Measurements from ENCODE around the gene UFSP1.
"Not testable (repeated sequence)": the region's sequence is repeated elsewhere in the genome, so short reads cannot be mapped to it uniquely, and the experiment has no call there.

UFSP1 gene

GRCh38 chr7:100910443-100910842 is 20.9 kb upstream of the UFSP1 start:
- not testable (repeated sequence) for H3K4me1 Mint-ChIP-seq; H3K4me3 Mint-ChIP-seq; DNase-seq (ENCODE audit: low spot score in 2 of 2); ATAC-seq (replicated peaks; ENCODE audit: extremely low read depth, poor library complexity, severe bottlenecking); H3K36me3 Mint-ChIP-seq (ENCODE audit: insufficient read depth); H3K27ac Mint-ChIP-seq (ENCODE audit: low read depth); H3K9me3 Mint-ChIP-seq
- peaks cover 21% of the 10 kb centered on the region for H3K27me3 Mint-ChIP-seq

DNA sequence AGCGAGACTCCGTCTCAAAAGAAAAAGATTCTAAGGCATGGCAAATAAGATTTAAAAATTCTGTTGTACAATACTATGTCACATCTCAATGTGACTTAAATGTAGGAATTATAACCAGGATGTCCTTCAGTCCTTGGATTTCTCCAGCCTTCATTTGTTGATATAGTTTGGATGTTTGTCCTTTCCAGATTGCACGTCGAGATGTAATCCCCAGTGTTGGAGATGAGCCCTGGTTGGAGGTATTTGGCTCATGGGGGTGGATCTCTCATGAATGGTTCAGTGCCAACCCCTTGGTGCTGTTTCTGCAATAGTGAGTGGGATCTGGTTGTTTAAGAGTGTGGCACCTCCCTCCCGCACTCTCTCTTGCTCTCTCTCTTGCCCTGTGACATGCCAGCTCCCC is 19.0 kb upstream of the UFSP1 start:
- Mint-ChIP-seq H3K27me3 (peaks cover 25% of the 10 kb centered on the region), H3K4me1 (no peaks in the 10 kb centered on the region), H3K9me3 (no peaks in the 10 kb centered on the region), H3K4me3 (no peak overlapping the region), H3K27ac (ENCODE audit: low read depth) (no peak overlapping the region), H3K36me3 (ENCODE audit: insufficient read depth) (no peaks in the 10 kb centered on the region)
- ATAC-seq (replicated peaks; ENCODE audit: extremely low read depth, poor library complexity, severe bottlenecking), result no peak
- no peak for DNase-seq (ENCODE audit: low spot score in 2 of 2)

DNA sequence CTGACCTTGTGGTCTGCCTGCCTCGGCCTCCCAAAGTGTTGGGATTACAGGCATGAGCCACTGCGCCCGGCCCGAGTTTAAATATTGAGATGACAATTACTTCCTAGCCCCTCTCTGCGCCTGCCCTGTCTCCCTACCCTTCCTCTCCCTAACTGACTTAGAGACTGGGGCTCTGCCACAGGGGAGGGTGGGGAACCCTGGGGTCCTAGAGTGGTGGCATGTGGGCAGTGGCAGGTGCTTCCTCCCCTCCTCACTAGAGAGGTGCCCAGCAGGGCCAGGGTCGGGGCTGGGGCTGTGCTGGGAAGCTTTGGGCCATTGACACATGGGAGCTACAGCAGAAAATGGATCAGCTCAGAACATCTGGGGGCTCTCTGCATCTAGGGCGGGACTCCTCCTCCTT is 13.1 kb upstream of the UFSP1 start:
- ATAC-seq (replicated peaks; ENCODE audit: extremely low read depth, poor library complexity, severe bottlenecking) (no peak), DNase-seq (ENCODE audit: low spot score in 2 of 2) (no peak)
- peaks cover 46% of the 10 kb centered on the region for H3K27me3 Mint-ChIP-seq
- no peak overlapping the region for H3K4me3 Mint-ChIP-seq
- H3K36me3 Mint-ChIP-seq (ENCODE audit: insufficient read depth), result peaks cover 2% of the 10 kb centered on the region
- H3K9me3 Mint-ChIP-seq, result no peaks in the 10 kb centered on the region
- no peak overlapping the region for H3K27ac Mint-ChIP-seq (ENCODE audit: low read depth)
- no peaks in the 10 kb centered on the region for H3K4me1 Mint-ChIP-seq

DNA sequence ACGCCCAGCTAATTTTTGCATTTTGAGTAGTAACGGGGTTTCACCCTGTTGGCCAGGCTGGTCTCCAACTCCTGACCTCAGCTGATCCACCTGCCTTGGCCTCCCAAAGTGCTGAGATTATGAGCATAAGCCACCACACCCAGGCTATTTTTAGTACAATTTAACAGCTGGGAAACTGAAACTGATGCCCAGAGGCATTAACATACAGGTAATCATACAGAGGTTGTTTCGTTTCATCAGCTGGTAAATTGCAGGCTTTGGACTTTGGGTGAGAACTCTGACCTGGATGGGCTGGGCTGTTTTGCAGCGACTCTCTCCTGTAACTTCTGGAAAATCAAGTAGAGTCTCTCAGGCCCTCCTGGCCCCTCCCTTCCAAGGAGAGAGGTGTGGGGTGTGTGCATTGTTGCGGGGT is 12.4 kb upstream of the UFSP1 start:
- Mint-ChIP-seq H3K4me1 (no peaks in the 10 kb centered on the region), H3K36me3 (ENCODE audit: insufficient read depth) (peaks cover 5% of the 10 kb centered on the region), H3K9me3 (no peaks in the 10 kb centered on the region), H3K27ac (ENCODE audit: low read depth) (no peak overlapping the region), H3K27me3 (peaks cover 48% of the 10 kb centered on the region), H3K4me3 (no peak overlapping the region)
- DNase-seq (ENCODE audit: low spot score in 2 of 2) (no peak), ATAC-seq (replicated peaks; ENCODE audit: extremely low read depth, poor library complexity, severe bottlenecking) (no peak)

- DNase-seq (ENCODE audit: low spot score in 2 of 2), result no peak
- ATAC-seq (replicated peaks; ENCODE audit: extremely low read depth, poor library complexity, severe bottlenecking), result no peak
- Mint-ChIP-seq H3K27ac (ENCODE audit: low read depth) (no peak overlapping the region), H3K27me3 (peaks cover 55% of the 10 kb centered on the region), H3K36me3 (ENCODE audit: insufficient read depth) (peaks cover 7% of the 10 kb centered on the region), H3K9me3 (no peaks in the 10 kb centered on the region), H3K4me3 (no peak overlapping the region), H3K4me1 (peaks cover 5% of the 10 kb centered on the region)
Measured at GRCh38 chr7:100900978-100901377, 11.5 kb upstream of the UFSP1 start.

GRCh38 chr7:100899432-100899831 is 9.9 kb upstream of the UFSP1 start:
- DNase-seq (ENCODE audit: low spot score in 2 of 2) (no peak), ATAC-seq (replicated peaks; ENCODE audit: extremely low read depth, poor library complexity, severe bottlenecking) (no peak)
- Mint-ChIP-seq H3K4me3 (no peak overlapping the region), H3K4me1 (peaks cover 8% of the 10 kb centered on the region), H3K27ac (ENCODE audit: low read depth) (no peak overlapping the region), H3K36me3 (ENCODE audit: insufficient read depth) (peaks cover 8% of the 10 kb centered on the region), H3K27me3 (peaks cover 61% of the 10 kb centered on the region), H3K9me3 (no peaks in the 10 kb centered on the region)

DNA sequence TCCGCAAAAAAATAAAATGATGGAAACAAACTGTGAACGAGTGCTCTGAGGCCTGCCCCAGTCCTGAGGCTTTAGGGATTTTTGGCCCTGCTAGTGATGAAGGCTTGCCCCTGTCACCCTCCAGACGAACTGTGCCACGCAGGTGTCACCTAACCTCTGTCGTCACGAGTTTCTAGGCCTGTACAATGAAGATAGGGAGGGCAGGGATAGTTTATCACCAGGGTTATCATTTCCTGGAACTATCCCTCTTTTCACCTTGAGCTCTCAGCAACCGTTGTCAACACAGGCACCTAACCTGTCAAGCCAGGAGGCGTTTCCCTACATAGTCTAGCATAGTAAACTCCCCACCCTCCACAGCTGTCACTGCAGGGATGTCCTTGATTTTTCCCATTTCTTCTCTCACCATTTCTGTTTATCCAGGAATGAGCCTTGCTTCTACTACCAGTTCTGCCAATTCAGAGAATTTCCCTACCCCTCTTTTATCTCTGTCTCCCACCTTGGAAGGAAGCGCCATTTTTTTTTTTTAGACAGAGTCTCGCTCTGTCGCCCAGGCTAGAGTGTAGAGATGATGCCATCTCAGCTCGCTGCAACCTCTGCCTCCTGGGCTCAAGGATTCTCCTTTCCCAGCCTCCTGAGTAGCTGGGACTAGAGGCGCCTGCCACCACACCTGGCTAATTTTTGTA is 8.4 kb upstream of the UFSP1 start:
- ATAC-seq (replicated peaks; ENCODE audit: extremely low read depth, poor library complexity, severe bottlenecking) (no peak), DNase-seq (ENCODE audit: low spot score in 2 of 2) (no peak)
- H3K36me3 Mint-ChIP-seq (ENCODE audit: insufficient read depth), result peaks cover 8% of the 10 kb centered on the region
- H3K9me3 Mint-ChIP-seq, result no peaks in the 10 kb centered on the region
- peaks cover 63% of the 10 kb centered on the region for H3K27me3 Mint-ChIP-seq
- peak overlapping the region; percentile 62 for H3K4me3 Mint-ChIP-seq
- peaks cover 9% of the 10 kb centered on the region for H3K4me1 Mint-ChIP-seq
- H3K27ac Mint-ChIP-seq (ENCODE audit: low read depth), result no peak overlapping the region

DNA sequence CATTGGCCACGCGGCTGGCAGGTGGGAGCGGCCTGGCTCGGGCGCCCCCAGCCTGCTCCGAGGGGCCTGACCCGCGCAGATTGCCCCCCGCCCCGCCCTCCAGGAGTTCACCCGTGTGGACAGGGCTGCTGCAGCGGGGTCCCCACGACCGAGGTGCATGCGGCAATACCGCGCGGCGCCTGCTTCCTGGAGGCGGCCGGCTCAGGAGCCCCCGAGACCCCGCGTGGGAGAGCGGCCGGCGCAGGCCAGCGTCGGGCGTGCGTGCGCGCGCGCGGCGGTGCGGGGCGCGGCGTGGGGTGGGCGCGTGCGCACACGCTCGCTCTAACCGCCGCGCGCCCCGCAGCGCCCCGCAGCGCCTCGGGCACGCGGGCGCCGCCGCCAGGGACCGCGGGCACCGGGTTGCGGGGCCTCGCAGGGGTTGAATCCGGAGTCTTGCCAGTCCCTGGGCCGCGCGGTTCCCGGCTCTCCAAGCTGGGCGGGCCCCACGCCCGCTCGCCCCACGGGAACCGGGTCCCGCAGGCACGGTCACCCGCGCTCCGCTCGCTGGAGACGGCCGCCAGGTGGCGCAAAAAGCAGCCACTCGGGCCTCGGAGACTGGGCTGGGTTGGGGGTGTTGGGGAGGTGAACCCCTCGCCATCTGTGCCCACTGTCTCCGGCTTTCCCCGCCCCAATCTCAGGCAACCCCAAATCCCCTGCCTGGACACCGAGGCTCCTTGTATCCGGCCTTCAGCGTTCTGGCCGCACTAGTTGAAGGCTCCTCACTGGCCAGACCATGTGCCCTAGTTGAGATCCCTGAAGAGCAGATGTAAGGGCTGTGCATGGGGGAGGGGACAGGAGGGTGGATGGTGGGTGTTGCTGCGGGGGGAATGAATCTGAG is 7.5 kb upstream of the UFSP1 start:
- no peak for ATAC-seq (replicated peaks; ENCODE audit: extremely low read depth, poor library complexity, severe bottlenecking)
- peaks cover 66% of the 10 kb centered on the region for H3K27me3 Mint-ChIP-seq
- DNase-seq (ENCODE audit: low spot score in 2 of 2), result peak in 1 of 2 donors; percentile 46

GRCh38 chr7:100895956-100896731 is 6.6 kb upstream of the UFSP1 start:
- peak overlapping the region; percentile 78 for H3K27ac Mint-ChIP-seq (ENCODE audit: low read depth)
- DNase-seq (ENCODE audit: low spot score in 2 of 2), result peak in 1 of 2 donors; percentile 44
- H3K4me1 Mint-ChIP-seq, result peaks cover 12% of the 10 kb centered on the region
- peaks cover 8% of the 10 kb centered on the region for H3K36me3 Mint-ChIP-seq (ENCODE audit: insufficient read depth)
- no peaks in the 10 kb centered on the region for H3K9me3 Mint-ChIP-seq
- peak overlapping the region; percentile 78 for H3K4me3 Mint-ChIP-seq
- peak; percentile 57 for ATAC-seq (replicated peaks; ENCODE audit: extremely low read depth, poor library complexity, severe bottlenecking)
- H3K27me3 Mint-ChIP-seq, result peaks cover 71% of the 10 kb centered on the region

More for the DNA sequence above, 7.5 kb upstream of the UFSP1 start:
- H3K9me3 Mint-ChIP-seq, result no peaks in the 10 kb centered on the region
- H3K4me3 Mint-ChIP-seq, result peak overlapping the region; percentile 78
- H3K4me1 Mint-ChIP-seq, result peaks cover 12% of the 10 kb centered on the region
- H3K36me3 Mint-ChIP-seq (ENCODE audit: insufficient read depth), result peaks cover 8% of the 10 kb centered on the region
- H3K27ac Mint-ChIP-seq (ENCODE audit: low read depth), result no peak overlapping the region

GRCh38 chr7:100895701-100895955 is 6.1 kb upstream of the UFSP1 start, which contains the start of gene ACHE:
Gene ACHE, minus strand, starts transcription at chr7:100895888. Its CDS starts 1,656 bp downstream, at chr7:100894232.
- Mint-ChIP-seq H3K27me3 (peaks cover 68% of the 10 kb centered on the region), H3K4me3 (peak within 1 kb of the TSS; percentile 78), H3K4me1 (peaks cover 15% of the 10 kb centered on the region), H3K36me3 (ENCODE audit: insufficient read depth) (peaks cover 8% of the 10 kb centered on the region), H3K27ac (ENCODE audit: low read depth) (peak within 1 kb of the TSS; percentile 78), H3K9me3 (no peaks in the 10 kb centered on the region)
- ATAC-seq (replicated peaks; ENCODE audit: extremely low read depth, poor library complexity, severe bottlenecking), result no peak
- no peak for DNase-seq (ENCODE audit: low spot score in 2 of 2)

- peaks cover 63% of the 10 kb centered on the region for H3K27me3 Mint-ChIP-seq
- peaks cover 20% of the 10 kb centered on the region for H3K4me1 Mint-ChIP-seq
- H3K27ac Mint-ChIP-seq (ENCODE audit: low read depth), result peak overlapping the region; percentile 78
- ATAC-seq (replicated peaks; ENCODE audit: extremely low read depth, poor library complexity, severe bottlenecking), result no peak
- H3K4me3 Mint-ChIP-seq, result peak overlapping the region; percentile 78
- peaks cover 11% of the 10 kb centered on the region for H3K36me3 Mint-ChIP-seq (ENCODE audit: insufficient read depth)
- peak in 1 of 2 donors; percentile 55 for DNase-seq (ENCODE audit: low spot score in 2 of 2)
- no peaks in the 10 kb centered on the region for H3K9me3 Mint-ChIP-seq
Measured at GRCh38 chr7:100894860-100895700, 5.6 kb upstream of the UFSP1 start.
